Stimulated activated CD8-positive, alpha-beta memory T cell treated with anti-CD3 and anti-CD28 coated beads, Interleukin-2, amount 100 ng/mL, for 1 hour (primary cell): ENCODE results near the gene C12orf57.
"Not testable (repeated sequence)": the region's sequence is repeated elsewhere in the genome, so short reads cannot be mapped to it uniquely, and the experiment has no call there.

Source experiments
- DNase-seq, 2 donors: peaks; one replicate each; pipeline ENCODE4 v3.0.0-alpha.2; 2020; ENCODE audit warnings: low read depth in 2 of 2

The C12orf57 gene

GRCh38 chr12:6943722-6944380, at the start of gene C12orf57, which contains the start of gene RNU7-1:
Gene C12orf57 (plus strand): TSS chr12:6944022. CDS start chr12:6944122, 100 bp downstream.
Gene RNU7-1 (plus strand): TSS chr12:6943816.
- peak in 1 of 2 donors; percentile 59 for DNase-seq

- no peak for DNase-seq
Observed at GRCh38 chr12:6894321-6894720, 49.5 kb upstream of the C12orf57 start.

GRCh38 chr12:6896846-6897435, 46.9 kb upstream of the C12orf57 start:
- no peak for DNase-seq

- DNase-seq: no peak
Observed at GRCh38 chr12:6899427-6899826, 44.4 kb upstream of the C12orf57 start.

- DNase-seq: no peak
Observed at GRCh38 chr12:6899837-6900519, 43.8 kb upstream of the C12orf57 start.

GRCh38 chr12:6902448-6902847, 41.4 kb upstream of the C12orf57 start:
- DNase-seq: no peak

GRCh38 chr12:6903722-6904121, 40.1 kb upstream of the C12orf57 start:
- DNase-seq: no peak

GRCh38 chr12:6904280-6905276, 39.2 kb upstream of the C12orf57 start, which contains the start of gene LRRC23:
Gene LRRC23 (plus strand): TSS chr12:6904822. CDS start chr12:6905634, 812 bp downstream.
- DNase-seq: peak; percentile 94 to 95

- no peak for DNase-seq
Observed at GRCh38 chr12:6905414-6906040, 38.3 kb upstream of the C12orf57 start.

GRCh38 chr12:6908141-6908540, 35.7 kb upstream of the C12orf57 start:
- DNase-seq: not testable (repeated sequence)

- no peak for DNase-seq
Observed at GRCh38 chr12:6909421-6910145, 34.2 kb upstream of the C12orf57 start.

GRCh38 chr12:6912164-6912935, 31.5 kb upstream of the C12orf57 start:
- no peak for DNase-seq

GRCh38 chr12:6914246-6914946, 29.4 kb upstream of the C12orf57 start, which contains the start of gene ENO2:
Gene ENO2 (plus strand): TSS chr12:6914580. CDS start chr12:6915833, 1,253 bp downstream.
- peak; percentile 68 to 73 for DNase-seq

- DNase-seq: no peak
Observed at GRCh38 chr12:6914947-6915788, 28.7 kb upstream of the C12orf57 start.

- DNase-seq: no peak
Observed at GRCh38 chr12:6915789-6916285, 28.0 kb upstream of the C12orf57 start.

GRCh38 chr12:6916426-6917200, 27.2 kb upstream of the C12orf57 start:
- DNase-seq: no peak
